ENCODE results near the gene ATP2A3. TPM values are rescaled to one million over a fixed set of nuclear protein-coding genes. Genes with fewer than 3 reads are reported as not detected.

ATP2A3 gene
- total RNA-seq, 1 donor from 2014 or later = 107 TPM

- no peaks in the 10 kb centered on the region for H3K27me3 Mint-ChIP-seq (ENCODE audit: insufficient read depth)
- no peaks in the 10 kb centered on the region for H3K36me3 Mint-ChIP-seq (ENCODE audit: low read depth)
- peak overlapping the region; percentile 16 for H3K27ac Mint-ChIP-seq
- H3K4me1 Mint-ChIP-seq (ENCODE audit: low read depth) = peaks cover 38% of the 10 kb centered on the region
- no peak for DNase-seq (ENCODE audit: low spot score)
- H3K4me3 Mint-ChIP-seq = no peak overlapping the region
- no peaks in the 10 kb centered on the region for H3K9me3 Mint-ChIP-seq
- intact Hi-C loops (cut with micrococcal nuclease) = loop anchor here (1.0 to 5.0 kb wide), 3 partner anchors 51 to 228 kb away; partner anchors contain the start of genes CYB5D2 and ZZEF1
Observed at GRCh38 chr17:3914312-3914670, 49.9 kb downstream of the ATP2A3 start.

- H3K4me3 Mint-ChIP-seq = no peak overlapping the region
- peak; percentile 68 for DNase-seq (ENCODE audit: low spot score)
- H3K4me1 Mint-ChIP-seq (ENCODE audit: low read depth) = peaks cover 38% of the 10 kb centered on the region
Observed at GRCh38 chr17:3913531-3914311, 50.5 kb downstream of the ATP2A3 start.

GRCh38 chr17:3912827-3913226 lies 51.4 kb downstream of the ATP2A3 start:
- Mint-ChIP-seq H3K9me3 (no peaks in the 10 kb centered on the region), H3K36me3 (ENCODE audit: low read depth) (no peaks in the 10 kb centered on the region), H3K27me3 (ENCODE audit: insufficient read depth) (no peaks in the 10 kb centered on the region), H3K27ac (peak overlapping the region; percentile 52), H3K4me1 (ENCODE audit: low read depth) (peaks cover 38% of the 10 kb centered on the region), H3K4me3 (no peak overlapping the region)
- DNase-seq (ENCODE audit: low spot score) = no peak
- intact Hi-C loops (cut with micrococcal nuclease) = loop anchor here (1.0 to 5.0 kb wide), 3 partner anchors 52 to 229 kb away; partner anchors contain the start of genes CYB5D2 and ZZEF1

More at GRCh38 chr17:3913531-3914311, 50.5 kb downstream of the ATP2A3 start:
- H3K27me3 Mint-ChIP-seq (ENCODE audit: insufficient read depth) = no peaks in the 10 kb centered on the region
- H3K27ac Mint-ChIP-seq = peak overlapping the region; percentile 16
- H3K9me3 Mint-ChIP-seq = no peaks in the 10 kb centered on the region
- intact Hi-C loops (cut with micrococcal nuclease) = loop anchor here (1.0 to 5.0 kb wide), 5 partner anchors 51 to 229 kb away; partner anchors contain the start of genes CYB5D2 and ZZEF1
- no peaks in the 10 kb centered on the region for H3K36me3 Mint-ChIP-seq (ENCODE audit: low read depth)

- intact Hi-C loops (cut with micrococcal nuclease) = loop anchor here (1.0 to 5.0 kb wide), 3 partner anchors 18 to 231 kb away; partner anchors contain the start of genes CAMKK1, CYB5D2, NCBP3 and ZZEF1
- Mint-ChIP-seq H3K4me1 (ENCODE audit: low read depth) (peaks cover 32% of the 10 kb centered on the region), H3K36me3 (ENCODE audit: low read depth) (no peaks in the 10 kb centered on the region), H3K27me3 (ENCODE audit: insufficient read depth) (peaks cover 4% of the 10 kb centered on the region), H3K9me3 (no peaks in the 10 kb centered on the region), H3K4me3 (peak overlapping the region; percentile 28), H3K27ac (peak overlapping the region; percentile 77)
- DNase-seq (ENCODE audit: low spot score) = peak; percentile 53
Observed at GRCh38 chr17:3911271-3912053, 52.8 kb downstream of the ATP2A3 start.

GRCh38 chr17:3910420-3911270 lies 53.6 kb downstream of the ATP2A3 start:
- Mint-ChIP-seq H3K4me3 (no peak overlapping the region), H3K27ac (peak overlapping the region; percentile 77), H3K36me3 (ENCODE audit: low read depth) (no peaks in the 10 kb centered on the region), H3K9me3 (no peaks in the 10 kb centered on the region), H3K27me3 (ENCODE audit: insufficient read depth) (peaks cover 7% of the 10 kb centered on the region), H3K4me1 (ENCODE audit: low read depth) (peaks cover 28% of the 10 kb centered on the region)
- DNase-seq (ENCODE audit: low spot score) = no peak
- intact Hi-C loops (cut with micrococcal nuclease) = loop anchor here (1.0 to 5.0 kb wide), 3 partner anchors 17 to 232 kb away; partner anchors contain the start of genes CAMKK1, CYB5D2, NCBP3 and ZZEF1

GRCh38 chr17:3909257-3909656 lies 55.0 kb downstream of the ATP2A3 start:
- Mint-ChIP-seq H3K27ac (no peak overlapping the region), H3K4me3 (no peak overlapping the region), H3K4me1 (ENCODE audit: low read depth) (peaks cover 23% of the 10 kb centered on the region), H3K36me3 (ENCODE audit: low read depth) (no peaks in the 10 kb centered on the region), H3K27me3 (ENCODE audit: insufficient read depth) (peaks cover 7% of the 10 kb centered on the region), H3K9me3 (no peaks in the 10 kb centered on the region)
- no peak for DNase-seq (ENCODE audit: low spot score)
- intact Hi-C loops (cut with micrococcal nuclease) = no loop called here

GRCh38 chr17:3907483-3908216 lies 56.6 kb downstream of the ATP2A3 start:
- intact Hi-C loops (cut with micrococcal nuclease) = no loop called here
- Mint-ChIP-seq H3K27ac (no peak overlapping the region), H3K4me1 (ENCODE audit: low read depth) (peaks cover 16% of the 10 kb centered on the region), H3K4me3 (no peak overlapping the region), H3K27me3 (ENCODE audit: insufficient read depth) (peaks cover 7% of the 10 kb centered on the region), H3K9me3 (no peaks in the 10 kb centered on the region), H3K36me3 (ENCODE audit: low read depth) (no peaks in the 10 kb centered on the region)
- no peak for DNase-seq (ENCODE audit: low spot score)

- H3K4me1 Mint-ChIP-seq (ENCODE audit: low read depth) = peaks cover 14% of the 10 kb centered on the region
- H3K4me3 Mint-ChIP-seq = no peak overlapping the region
- intact Hi-C loops (cut with micrococcal nuclease) = no loop called here
- H3K27me3 Mint-ChIP-seq (ENCODE audit: insufficient read depth) = peaks cover 7% of the 10 kb centered on the region
- H3K9me3 Mint-ChIP-seq = no peaks in the 10 kb centered on the region
- no peaks in the 10 kb centered on the region for H3K36me3 Mint-ChIP-seq (ENCODE audit: low read depth)
- H3K27ac Mint-ChIP-seq = no peak overlapping the region
- no peak for DNase-seq (ENCODE audit: low spot score)
Observed at GRCh38 chr17:3906881-3907280, 57.4 kb downstream of the ATP2A3 start.

- Mint-ChIP-seq H3K36me3 (ENCODE audit: low read depth) (no peaks in the 10 kb centered on the region), H3K27me3 (ENCODE audit: insufficient read depth) (peaks cover 11% of the 10 kb centered on the region), H3K9me3 (no peaks in the 10 kb centered on the region), H3K4me3 (no peak overlapping the region), H3K4me1 (ENCODE audit: low read depth) (peaks cover under 1% of the 10 kb centered on the region), H3K27ac (no peak overlapping the region)
- no peak for DNase-seq (ENCODE audit: low spot score)
- intact Hi-C loops (cut with micrococcal nuclease) = no loop called here
Observed at GRCh38 chr17:3905017-3905520, 59.2 kb downstream of the ATP2A3 start.

- no peak for DNase-seq (ENCODE audit: low spot score)
- H3K4me3 Mint-ChIP-seq = no peak overlapping the region
- H3K9me3 Mint-ChIP-seq = no peaks in the 10 kb centered on the region
- peaks cover 11% of the 10 kb centered on the region for H3K27me3 Mint-ChIP-seq (ENCODE audit: insufficient read depth)
- no peaks in the 10 kb centered on the region for H3K4me1 Mint-ChIP-seq (ENCODE audit: low read depth)
- intact Hi-C loops (cut with micrococcal nuclease) = no loop called here
- no peak overlapping the region for H3K27ac Mint-ChIP-seq
- no peaks in the 10 kb centered on the region for H3K36me3 Mint-ChIP-seq (ENCODE audit: low read depth)
Observed at GRCh38 chr17:3904501-3904900, 59.7 kb downstream of the ATP2A3 start.

- intact Hi-C loops (cut with micrococcal nuclease) = no loop called here
- H3K36me3 Mint-ChIP-seq (ENCODE audit: low read depth) = no peaks in the 10 kb centered on the region
- H3K27me3 Mint-ChIP-seq (ENCODE audit: insufficient read depth) = peaks cover 11% of the 10 kb centered on the region
- no peaks in the 10 kb centered on the region for H3K4me1 Mint-ChIP-seq (ENCODE audit: low read depth)
- H3K9me3 Mint-ChIP-seq = no peaks in the 10 kb centered on the region
- H3K4me3 Mint-ChIP-seq = no peak overlapping the region
- no peak overlapping the region for H3K27ac Mint-ChIP-seq
- no peak for DNase-seq (ENCODE audit: low spot score)
Observed at GRCh38 chr17:3903881-3904290, 60.4 kb downstream of the ATP2A3 start.
